GM19324 (cell line): Measurements from ENCODE around the gene TPX2.

Experiments
- ATAC-seq: cut with Tn5 transposase; IDR thresholded peaks from one replicate; pipeline ENCODE4 v1.9.1; 2021; ENCODE audit warnings: mild to moderate bottlenecking, moderate library complexity; ENCODE audit not compliant: unreplicated experiment, low FRiP score

Gene TPX2

DNA sequence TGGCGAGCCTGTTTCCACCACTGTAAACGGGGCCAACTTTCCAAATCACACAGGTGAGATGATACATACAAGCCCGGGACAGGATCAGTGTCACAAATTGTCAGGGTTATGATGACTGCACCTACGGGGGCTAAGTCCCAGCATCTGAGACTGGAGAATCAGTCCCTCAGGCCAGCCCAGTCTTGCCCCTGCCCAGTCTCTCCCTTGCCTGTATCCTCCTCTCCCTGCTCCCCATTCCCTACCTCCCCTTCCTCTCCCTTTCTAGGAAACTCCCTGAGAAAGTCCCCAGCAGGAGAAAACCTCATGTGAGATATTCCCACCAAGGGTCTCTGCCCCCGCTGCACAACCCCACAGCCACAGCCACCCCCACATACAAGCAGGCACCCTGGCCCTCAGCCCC, 104.8 kb downstream of the TPX2 start:
- ATAC-seq: no peak

DNA sequence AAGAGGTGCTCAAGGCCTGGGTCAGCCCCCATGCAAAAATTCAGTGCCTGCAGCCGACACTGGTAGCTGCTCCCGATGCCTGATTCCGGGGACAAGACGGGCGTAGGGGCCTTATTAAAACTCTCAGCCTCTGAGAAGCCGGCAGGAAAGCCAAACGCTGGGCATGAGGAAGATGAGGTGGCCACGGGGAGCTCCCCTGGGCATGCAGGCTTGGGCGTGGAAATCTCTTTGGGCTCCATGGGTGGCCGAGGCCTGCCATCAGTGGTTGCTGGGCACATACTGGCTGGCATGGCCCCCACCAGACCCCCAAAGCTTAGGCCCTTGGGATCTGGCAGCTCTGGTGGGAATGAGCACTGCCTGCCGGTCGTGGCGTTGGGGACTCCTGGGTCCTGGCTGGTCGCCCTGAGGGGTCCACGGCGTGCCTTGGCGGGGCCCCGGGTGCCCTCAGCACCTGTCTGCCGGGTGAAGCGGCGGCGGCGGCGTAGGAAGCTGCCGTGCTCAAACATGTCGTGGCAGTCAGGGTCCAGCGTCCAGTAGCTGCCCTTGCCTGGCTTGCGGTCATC, 105.7 kb downstream of the TPX2 start:
- ATAC-seq: no peak

DNA sequence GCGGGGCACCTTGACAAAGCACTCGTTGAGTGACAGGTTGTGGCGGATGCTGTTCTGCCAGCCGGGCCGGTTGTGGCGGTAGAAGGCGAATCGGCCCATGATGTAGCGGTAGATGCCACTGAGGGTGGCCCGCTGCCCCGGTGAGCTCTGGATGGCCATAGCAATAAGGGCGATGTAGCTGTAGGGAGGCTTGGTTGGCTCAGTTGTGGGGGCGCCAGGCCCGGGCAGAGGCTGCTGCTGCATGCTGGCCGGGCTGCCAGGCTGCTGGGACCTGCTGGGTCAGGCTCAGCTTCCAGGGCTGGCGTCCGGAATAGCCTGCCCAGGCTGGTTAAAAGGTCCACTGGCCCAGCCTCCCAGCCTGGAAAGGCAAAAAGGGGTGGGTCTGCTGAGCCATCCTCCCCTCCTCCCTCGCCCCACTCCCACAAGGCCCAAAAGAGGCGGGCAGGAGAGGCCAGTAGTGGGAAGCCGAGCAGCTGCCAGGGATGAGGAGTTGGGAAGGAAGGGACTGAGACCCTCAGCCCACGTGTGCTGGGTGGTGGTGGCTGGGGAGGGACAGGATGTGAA, 106.3 kb downstream of the TPX2 start, which contains the start of gene FOXS1:
Gene FOXS1 (minus strand): TSS at position 305 of the 564 bp plus-strand sequence. CDS start 62 bp downstream, at position 243.
- ATAC-seq: no peak

- no peak for ATAC-seq
Measured at GRCh38 chr20:31846793-31847138, 107.7 kb downstream of the TPX2 start.

- ATAC-seq: no peak
Measured at GRCh38 chr20:31848088-31848999, 109.3 kb downstream of the TPX2 start.

GRCh38 chr20:31849306-31849930, 110.3 kb downstream of the TPX2 start:
- no peak for ATAC-seq
